BLaER1 treated with 17β-estradiol and CSF1 and Interleukin-3, amounts not matched to agents 10 nM and 100 nM (cell line): ENCODE measurements around the gene DENND4B.

Experiments used
- H3K27ac ChIP-seq, 11 experiments: shearing (Covaris generic); formaldehyde crosslinking; 2 replicates each; pipeline ENCODE4 v1.8.1; 2022
- H3K27me3 ChIP-seq, 11 experiments: shearing (Covaris generic); formaldehyde crosslinking; 2 replicates each; pipeline ENCODE4 v1.8.1; 2022
- H3K36me3 ChIP-seq, 11 experiments: shearing (Covaris generic); formaldehyde crosslinking; 2 replicates each; pipeline ENCODE4 v1.8.1; 2022
- H3K4me1 ChIP-seq, 10 experiments: shearing (Covaris generic); formaldehyde crosslinking; 2 replicates each; pipeline ENCODE4 v1.8.1; 2022
- H3K4me2 ChIP-seq, 11 experiments: shearing (Covaris generic); formaldehyde crosslinking; 2 replicates each; pipeline ENCODE4 v1.8.1; 2022
- H3K4me3 ChIP-seq, 10 experiments: shearing (Covaris generic); formaldehyde crosslinking; 2 replicates each; pipeline ENCODE4 v1.8.1; 2022
- H3K9ac ChIP-seq, 11 experiments: shearing (Covaris generic); formaldehyde crosslinking; 2 replicates each; pipeline ENCODE4 v1.8.1; 2022
- H3K9me3 ChIP-seq, 11 experiments: shearing (Covaris generic); formaldehyde crosslinking; replicated peaks in 1 of 11; 2 replicates each; pipeline ENCODE4 v1.8.1; 2022
- H4K20me1 ChIP-seq, 11 experiments: shearing (Covaris generic); formaldehyde crosslinking; 2 replicates each; pipeline ENCODE4 v1.8.1; 2022
- Cebpa-rat ChIP-seq, 11 experiments: shearing (Covaris generic); IDR thresholded peaks; 2 replicates each; pipeline ENCODE4 v1.8.1; 2022

DENND4B gene

DNA sequence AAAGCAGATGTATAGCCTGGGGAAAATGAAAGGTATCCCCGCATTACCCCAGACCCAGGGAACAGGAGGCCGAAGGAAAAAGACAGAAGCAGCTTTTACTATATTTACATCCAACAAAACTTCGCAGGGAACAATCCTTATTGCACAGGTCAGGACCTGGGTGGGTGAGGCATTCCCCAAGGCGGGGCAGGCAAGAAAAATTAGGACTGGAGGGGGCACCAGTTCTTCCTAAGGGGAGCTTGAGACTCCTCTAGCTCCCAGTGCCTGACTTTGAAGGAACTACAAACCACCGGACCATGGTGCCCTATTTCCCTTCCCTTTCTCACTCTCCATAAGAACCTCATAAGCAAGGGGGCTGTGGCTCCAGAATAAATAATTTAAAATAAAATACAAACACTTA, 17.1 kb downstream of the DENND4B start:
- TF ChIP-seq Cebpa-rat (IDR thresholded peaks at IDR 0.05): no peak
- Histone ChIP-seq H3K4me2 (peak overlapping the region in 10 of 11 experiments; percentile 19 to 69 (median 54); a peak in 19 of 22 replicates), H4K20me1 (peaks cover 0 to 63% (median 6%) of the 10 kb centered on the region in 11 experiments; a peak in 12 of 22 replicates), H3K9ac (peak overlapping the region in 4 of 11 experiments; percentile 1 to 24 (median 10); a peak in 3 of 22 replicates), H3K36me3 (peaks cover 46 to 64% (median 55%) of the 10 kb centered on the region in 11 experiments), H3K9me3 (no peaks in the 10 kb centered on the region), H3K27me3 (no peaks in the 10 kb centered on the region), H3K27ac (peak overlapping the region in 8 of 11 experiments; percentile 8 to 57 (median 24); a peak in 8 of 22 replicates), H3K4me3 (no peak overlapping the region), H3K4me1 (peaks cover 38 to 48% (median 43%) of the 10 kb centered on the region in 10 experiments)

DNA sequence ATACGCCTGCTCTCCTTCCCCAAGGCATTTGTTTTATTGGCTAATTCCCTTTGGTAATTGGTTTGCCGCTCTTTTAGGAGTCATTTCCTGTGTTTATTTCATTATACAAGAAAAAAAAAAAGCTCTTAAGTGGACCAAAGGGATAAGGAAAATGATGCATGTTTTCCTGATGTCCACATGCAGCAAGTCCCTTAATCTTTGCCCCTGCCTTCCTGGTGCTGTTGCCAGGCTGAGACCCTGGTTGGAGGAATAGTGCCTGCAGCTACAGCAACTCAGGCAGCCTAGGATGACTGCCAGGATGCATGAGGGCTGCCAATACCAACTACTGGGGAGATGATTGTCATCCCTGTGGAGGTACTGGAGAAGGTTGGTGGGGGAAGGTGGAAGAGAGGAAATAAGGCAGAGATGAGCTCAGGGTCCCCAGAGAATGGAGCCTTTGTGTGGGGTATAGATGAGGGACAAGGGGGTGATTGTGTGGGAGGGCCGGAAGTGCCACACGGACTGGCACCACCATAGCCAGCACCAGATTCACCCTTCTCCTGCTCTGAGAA, 17.7 kb downstream of the DENND4B start:
- Histone ChIP-seq H3K27me3 (no peaks in the 10 kb centered on the region), H3K27ac (peak overlapping the region in 8 of 11 experiments; percentile 8 to 57 (median 24); a peak in 10 of 22 replicates), H3K4me1 (peaks cover 42 to 53% (median 48%) of the 10 kb centered on the region in 10 experiments), H3K9ac (peak overlapping the region in 4 of 11 experiments; percentile 5 to 41 (median 24); a peak in 5 of 22 replicates), H3K4me2 (peak overlapping the region in 10 of 11 experiments; percentile 19 to 69 (median 54); a peak in 21 of 22 replicates), H4K20me1 (peaks cover 0 to 57% (median 6%) of the 10 kb centered on the region in 11 experiments; a peak in 10 of 22 replicates), H3K36me3 (peaks cover 40 to 59% (median 50%) of the 10 kb centered on the region in 11 experiments), H3K4me3 (no peak overlapping the region), H3K9me3 (no peaks in the 10 kb centered on the region)
- no peak for TF ChIP-seq Cebpa-rat (IDR thresholded peaks at IDR 0.05)

DNA sequence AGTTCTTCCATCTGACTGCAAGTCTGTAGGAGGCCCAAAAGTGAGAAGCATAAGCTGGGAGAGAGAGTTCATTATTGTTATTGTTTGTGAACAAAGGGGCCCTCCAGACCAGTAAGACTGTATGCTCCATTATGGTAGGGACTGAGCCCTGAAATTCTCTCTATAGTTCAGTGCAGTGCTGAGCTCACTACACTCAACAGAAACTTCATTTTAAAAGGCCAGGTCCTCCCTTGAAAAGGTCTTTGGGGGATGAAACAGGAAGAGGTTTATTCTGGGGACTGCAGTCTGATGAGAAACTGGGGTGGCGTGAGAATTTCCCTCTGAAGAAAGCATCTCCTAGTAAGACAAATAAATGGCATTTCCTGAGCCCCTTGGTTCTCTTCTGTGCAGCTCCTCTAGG, 18.3 kb downstream of the DENND4B start:
- peaks cover 34 to 53% (median 43%) of the 10 kb centered on the region in 11 experiments for H3K36me3 ChIP-seq
- TF ChIP-seq Cebpa-rat (IDR thresholded peaks at IDR 0.05): no peak
- peaks cover 38 to 55% (median 51%) of the 10 kb centered on the region in 10 experiments for H3K4me1 ChIP-seq
- peak overlapping the region in 10 of 11 experiments; percentile 19 to 69 (median 54); a peak in 17 of 22 replicates for H3K4me2 ChIP-seq
- H3K9ac ChIP-seq: peak overlapping the region in 2 of 11 experiments; percentile 34 to 41; a peak in 3 of 22 replicates
- H3K4me3 ChIP-seq: no peak overlapping the region
- H3K9me3 ChIP-seq: no peaks in the 10 kb centered on the region
- peak overlapping the region in 8 of 11 experiments; percentile 5 to 57 (median 14); a peak in 10 of 22 replicates for H3K27ac ChIP-seq
- peaks cover 0 to 51% (median under 1%) of the 10 kb centered on the region in 11 experiments; a peak in 9 of 22 replicates for H4K20me1 ChIP-seq
- H3K27me3 ChIP-seq: no peaks in the 10 kb centered on the region

DNA sequence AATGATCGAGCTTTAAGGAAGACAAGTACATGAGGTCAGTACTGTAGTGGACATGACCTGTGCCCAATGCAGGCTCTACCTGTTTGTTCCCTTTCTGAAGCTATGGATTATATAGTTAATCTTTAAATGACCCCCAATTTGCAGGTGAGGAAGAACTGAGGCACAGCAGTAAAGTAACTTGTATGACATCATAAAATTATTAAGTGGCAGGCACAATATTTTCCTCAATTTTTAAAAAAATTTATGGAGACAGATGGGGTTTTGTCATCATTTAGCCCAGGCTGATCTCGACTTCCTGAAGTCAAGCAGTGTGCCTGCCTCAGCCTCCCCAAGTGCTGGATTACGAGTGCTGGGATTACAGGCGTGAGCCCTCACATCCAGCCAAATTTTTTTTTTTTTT, 20.1 kb downstream of the DENND4B start:
- H3K9ac ChIP-seq: no peak overlapping the region
- H3K4me3 ChIP-seq: no peak overlapping the region
- no peaks in the 10 kb centered on the region for H3K27me3 ChIP-seq
- H3K4me1 ChIP-seq: peaks cover 40 to 56% (median 52%) of the 10 kb centered on the region in 10 experiments
- TF ChIP-seq Cebpa-rat (IDR thresholded peaks at IDR 0.05): no peak
- H3K27ac ChIP-seq: 0 out of 22 replicates have a peak overlapping the region, but pooled peaks of 1 of the 11 experiments have one; percentile 29
- H3K4me2 ChIP-seq: peak overlapping the region in 5 of 11 experiments; percentile 23 to 62 (median 48); a peak in 5 of 22 replicates
- H3K36me3 ChIP-seq: peaks cover 18 to 34% (median 26%) of the 10 kb centered on the region in 11 experiments; a peak in 21 of 22 replicates
- H3K9me3 ChIP-seq: no peaks in the 10 kb centered on the region
- H4K20me1 ChIP-seq: peaks cover 5 to 39% (median 7%) of the 10 kb centered on the region in 11 experiments; a peak in 15 of 22 replicates

DNA sequence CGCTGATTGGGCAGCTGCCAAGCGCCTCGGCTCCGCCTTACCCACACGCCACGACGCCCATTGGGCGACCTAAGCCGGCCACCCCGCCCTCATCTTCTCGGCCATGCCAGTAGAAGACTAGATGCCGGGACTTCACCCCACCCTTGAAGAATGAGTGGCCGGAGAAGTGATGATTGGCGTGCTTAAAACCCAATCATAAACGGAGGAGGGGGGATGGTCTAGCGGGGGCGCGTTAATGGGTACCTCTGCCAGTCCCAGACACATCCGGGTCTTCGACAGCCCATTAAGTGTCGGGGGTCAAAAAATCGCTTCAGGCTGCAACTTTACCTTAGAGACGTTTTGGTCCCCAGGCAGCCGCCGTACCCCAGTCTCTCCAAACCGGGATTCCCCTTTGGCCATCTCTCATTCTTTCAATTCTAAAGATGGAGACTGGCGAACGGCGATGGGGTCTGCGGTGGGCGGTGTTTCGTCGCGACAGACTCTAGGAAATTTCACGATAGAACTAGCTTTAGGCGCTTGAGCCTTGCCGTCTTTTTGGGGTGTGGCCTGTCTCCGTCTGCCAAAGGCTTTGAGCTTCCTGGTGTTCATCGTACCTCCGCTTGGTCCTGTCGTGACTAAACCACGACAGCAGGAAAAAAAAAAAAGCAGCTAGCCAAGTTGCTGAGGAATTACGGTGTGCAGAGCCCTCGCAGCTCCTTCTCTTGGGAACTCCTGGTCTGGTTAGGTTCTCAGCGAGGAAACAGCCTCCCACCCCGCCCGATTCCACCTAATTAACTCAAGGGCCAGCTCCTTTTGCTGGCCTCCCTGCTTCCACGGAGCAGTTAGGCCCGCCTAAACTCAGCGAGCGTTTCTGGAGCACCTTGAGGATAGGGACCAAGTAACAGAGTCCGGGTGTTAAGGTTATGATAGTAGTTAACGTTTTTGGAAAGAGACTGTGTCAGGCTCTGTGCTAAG, 23.3 kb downstream of the DENND4B start, which contains the start of gene GATAD2B:
GATAD2B (minus strand) TSS at position 1 of the 954 bp plus-strand sequence. CDS start 94,625 bp downstream, outside the sequence.
- Histone ChIP-seq H3K9me3 (no peaks in the 10 kb centered on the region), H3K4me1 (peaks cover 53 to 65% (median 57%) of the 10 kb centered on the region in 10 experiments), H3K4me2 (peak within 1 kb of the TSS; percentile 87 to 99 (median 94)), H3K9ac (peak within 1 kb of the TSS; percentile 82 to 94 (median 92)), H3K27me3 (no peaks in the 10 kb centered on the region), H3K27ac (peak within 1 kb of the TSS; percentile 64 to 96 (median 91)), H4K20me1 (peaks cover 29 to 39% (median 38%) of the 10 kb centered on the region in 11 experiments), H3K36me3 (peaks cover 0 to 20% (median 12%) of the 10 kb centered on the region in 11 experiments; a peak in 11 of 22 replicates), H3K4me3 (peak within 1 kb of the TSS; percentile 61 to 87 (median 82))
- no peak for TF ChIP-seq Cebpa-rat (IDR thresholded peaks at IDR 0.05)

DNA sequence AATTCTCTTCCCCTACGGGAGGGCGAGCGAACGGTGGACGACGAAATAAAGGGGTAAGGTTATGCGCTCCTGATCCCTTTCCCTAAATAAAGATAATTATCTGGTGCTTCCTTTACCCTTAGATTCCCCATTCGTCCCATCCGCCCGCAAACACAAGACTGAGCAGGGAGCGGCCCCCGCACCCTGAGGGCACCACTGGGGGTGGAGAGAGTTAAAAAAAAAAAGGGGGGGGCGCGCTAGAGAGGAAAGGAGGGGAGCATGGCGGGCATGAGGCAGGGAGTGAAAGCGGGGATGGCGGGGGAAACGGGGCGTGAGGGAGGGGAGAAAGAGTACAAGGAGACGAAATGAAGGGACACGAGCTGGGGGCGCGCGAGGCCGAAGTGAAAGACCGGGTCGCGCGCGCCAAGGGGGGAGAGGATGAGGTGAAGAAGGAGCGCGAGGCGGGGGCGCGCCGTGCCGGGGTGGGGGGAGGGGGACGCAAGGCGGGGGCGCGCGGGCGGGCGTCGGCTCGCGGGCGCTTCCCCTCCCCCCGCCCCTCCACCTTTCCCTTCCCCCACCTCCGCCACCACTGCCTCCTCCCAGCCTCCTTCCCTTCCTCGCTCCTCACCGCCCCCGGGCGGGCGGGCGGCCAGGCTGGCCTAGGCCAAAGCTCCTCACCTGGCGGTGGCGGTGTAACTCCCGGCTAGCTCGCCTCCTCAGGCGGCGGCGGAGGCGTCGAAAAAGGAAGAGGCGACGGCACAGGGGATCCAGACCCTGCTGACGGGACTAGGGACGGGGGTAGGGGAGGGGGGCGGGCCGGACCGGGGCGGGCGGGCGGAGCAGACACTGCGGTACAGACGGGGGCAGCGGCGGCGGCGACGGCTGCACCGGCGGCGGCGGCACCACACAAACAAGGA, 24.2 kb downstream of the DENND4B start:
- TF ChIP-seq Cebpa-rat (IDR thresholded peaks at IDR 0.05): no peak
- peak overlapping the region; percentile 12 to 94 (median 90); a peak in 21 of 22 replicates for H3K27ac ChIP-seq
- peaks cover 47 to 60% (median 49%) of the 10 kb centered on the region in 10 experiments for H3K4me1 ChIP-seq

DNA sequence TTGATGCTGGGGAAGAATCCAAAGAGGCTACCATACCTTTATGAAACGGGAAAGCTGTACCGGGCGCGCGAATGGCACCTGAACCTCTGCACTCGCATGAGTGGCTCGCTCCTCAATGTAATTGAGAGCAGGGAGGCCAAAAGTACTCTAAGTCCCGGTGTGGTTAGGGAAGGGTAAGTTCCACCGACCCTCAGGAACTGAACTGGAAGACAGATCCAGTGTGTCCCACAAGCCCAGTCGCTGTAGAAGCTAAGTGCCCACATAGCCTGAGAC, 24.8 kb downstream of the DENND4B start:
- Histone ChIP-seq H4K20me1 (peaks cover 44 to 54% (median 52%) of the 10 kb centered on the region in 11 experiments), H3K4me3 (peak overlapping the region; percentile 61 to 87 (median 82)), H3K9ac (peak overlapping the region; percentile 81 to 94 (median 92)), H3K27me3 (no peaks in the 10 kb centered on the region), H3K4me1 (peaks cover 41 to 56% (median 44%) of the 10 kb centered on the region in 10 experiments), H3K27ac (peak overlapping the region; percentile 12 to 94 (median 90); a peak in 21 of 22 replicates), H3K9me3 (no peaks in the 10 kb centered on the region), H3K36me3 (peaks cover 8 to 30% (median 21%) of the 10 kb centered on the region in 11 experiments; a peak in 20 of 22 replicates), H3K4me2 (peak overlapping the region; percentile 80 to 99 (median 94))
- TF ChIP-seq Cebpa-rat (IDR thresholded peaks at IDR 0.05): no peak

More for the DNA sequence above, 24.2 kb downstream of the DENND4B start:
- Histone ChIP-seq H3K9ac (peak overlapping the region; percentile 81 to 94 (median 92)), H3K4me3 (peak overlapping the region; percentile 61 to 87 (median 82)), H3K4me2 (peak overlapping the region; percentile 80 to 99 (median 94)), H4K20me1 (peaks cover 38 to 48% (median 46%) of the 10 kb centered on the region in 11 experiments), H3K9me3 (no peaks in the 10 kb centered on the region), H3K36me3 (peaks cover 8 to 27% (median 21%) of the 10 kb centered on the region in 11 experiments; a peak in 20 of 22 replicates), H3K27me3 (no peaks in the 10 kb centered on the region)
